HL-60 (cell line): ENCODE data around the gene CLN6.

ENCODE experiments used
- GABPA ChIP-seq: IDR thresholded peaks from 2 replicates; pipeline ENCODE4 v1.6.1; 2012; ENCODE audit warnings: low read depth
- POLR2AphosphoS5 ChIP-seq: IDR thresholded peaks from 2 replicates; pipeline ENCODE4 v1.6.1; 2012; ENCODE audit warnings: low read depth
- SPI1 ChIP-seq: IDR thresholded peaks from 2 replicates; pipeline ENCODE4 v1.6.1; 2012; ENCODE audit warnings: low read depth, mild to moderate bottlenecking, borderline replicate concordance
- TF ChIP-seq, protein P1 (sequence below): IDR thresholded peaks from one replicate; pipeline ENCODE4 v1.5.1; 2011; ENCODE audit warnings: low read length, control low read depth, inconsistent platforms; ENCODE audit not compliant: insufficient read depth
- TF ChIP-seq, protein P2 (sequence below): IDR thresholded peaks from 2 replicates; pipeline ENCODE4 v1.6.1; 2012; ENCODE audit warnings: low read depth; ENCODE audit not compliant: insufficient replicate concordance

DNA sequence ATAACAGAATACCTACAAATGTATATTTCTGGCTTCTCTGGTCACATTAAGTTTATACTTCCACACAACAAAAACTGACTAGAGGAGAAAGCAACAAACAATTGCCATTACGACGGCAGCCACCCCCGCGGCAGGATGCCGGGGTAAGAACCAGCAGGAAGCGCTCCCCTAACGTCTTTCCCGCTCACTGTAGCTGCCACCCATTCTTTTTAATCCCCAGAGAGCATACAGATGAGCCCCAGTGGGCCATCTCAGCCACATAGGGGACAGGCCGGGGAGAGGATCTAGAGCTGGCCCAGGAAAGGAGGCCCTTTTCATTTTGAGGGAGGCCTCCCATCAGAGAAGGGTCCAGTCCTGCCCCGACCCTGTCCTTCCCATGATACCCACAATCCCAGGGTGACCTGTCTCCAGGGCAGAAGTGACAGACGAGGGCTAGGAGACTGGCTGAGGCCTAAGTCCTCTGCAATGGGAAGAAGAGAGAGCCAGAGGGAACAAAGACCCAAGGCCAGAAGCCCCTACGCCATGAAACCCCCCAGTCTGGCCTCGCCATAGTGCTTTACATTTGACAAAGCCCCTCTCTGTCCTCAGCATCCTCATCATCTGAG lies 20.8 kb downstream of the CLN6 start:
- TF ChIP-seq POLR2AphosphoS5 (no peak), GABPA (no peak), SPI1 (no peak)
- TF ChIP-seq, protein P1, sequence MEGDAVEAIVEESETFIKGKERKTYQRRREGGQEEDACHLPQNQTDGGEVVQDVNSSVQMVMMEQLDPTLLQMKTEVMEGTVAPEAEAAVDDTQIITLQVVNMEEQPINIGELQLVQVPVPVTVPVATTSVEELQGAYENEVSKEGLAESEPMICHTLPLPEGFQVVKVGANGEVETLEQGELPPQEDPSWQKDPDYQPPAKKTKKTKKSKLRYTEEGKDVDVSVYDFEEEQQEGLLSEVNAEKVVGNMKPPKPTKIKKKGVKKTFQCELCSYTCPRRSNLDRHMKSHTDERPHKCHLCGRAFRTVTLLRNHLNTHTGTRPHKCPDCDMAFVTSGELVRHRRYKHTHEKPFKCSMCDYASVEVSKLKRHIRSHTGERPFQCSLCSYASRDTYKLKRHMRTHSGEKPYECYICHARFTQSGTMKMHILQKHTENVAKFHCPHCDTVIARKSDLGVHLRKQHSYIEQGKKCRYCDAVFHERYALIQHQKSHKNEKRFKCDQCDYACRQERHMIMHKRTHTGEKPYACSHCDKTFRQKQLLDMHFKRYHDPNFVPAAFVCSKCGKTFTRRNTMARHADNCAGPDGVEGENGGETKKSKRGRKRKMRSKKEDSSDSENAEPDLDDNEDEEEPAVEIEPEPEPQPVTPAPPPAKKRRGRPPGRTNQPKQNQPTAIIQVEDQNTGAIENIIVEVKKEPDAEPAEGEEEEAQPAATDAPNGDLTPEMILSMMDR, result no peak
- TF ChIP-seq, protein P2, sequence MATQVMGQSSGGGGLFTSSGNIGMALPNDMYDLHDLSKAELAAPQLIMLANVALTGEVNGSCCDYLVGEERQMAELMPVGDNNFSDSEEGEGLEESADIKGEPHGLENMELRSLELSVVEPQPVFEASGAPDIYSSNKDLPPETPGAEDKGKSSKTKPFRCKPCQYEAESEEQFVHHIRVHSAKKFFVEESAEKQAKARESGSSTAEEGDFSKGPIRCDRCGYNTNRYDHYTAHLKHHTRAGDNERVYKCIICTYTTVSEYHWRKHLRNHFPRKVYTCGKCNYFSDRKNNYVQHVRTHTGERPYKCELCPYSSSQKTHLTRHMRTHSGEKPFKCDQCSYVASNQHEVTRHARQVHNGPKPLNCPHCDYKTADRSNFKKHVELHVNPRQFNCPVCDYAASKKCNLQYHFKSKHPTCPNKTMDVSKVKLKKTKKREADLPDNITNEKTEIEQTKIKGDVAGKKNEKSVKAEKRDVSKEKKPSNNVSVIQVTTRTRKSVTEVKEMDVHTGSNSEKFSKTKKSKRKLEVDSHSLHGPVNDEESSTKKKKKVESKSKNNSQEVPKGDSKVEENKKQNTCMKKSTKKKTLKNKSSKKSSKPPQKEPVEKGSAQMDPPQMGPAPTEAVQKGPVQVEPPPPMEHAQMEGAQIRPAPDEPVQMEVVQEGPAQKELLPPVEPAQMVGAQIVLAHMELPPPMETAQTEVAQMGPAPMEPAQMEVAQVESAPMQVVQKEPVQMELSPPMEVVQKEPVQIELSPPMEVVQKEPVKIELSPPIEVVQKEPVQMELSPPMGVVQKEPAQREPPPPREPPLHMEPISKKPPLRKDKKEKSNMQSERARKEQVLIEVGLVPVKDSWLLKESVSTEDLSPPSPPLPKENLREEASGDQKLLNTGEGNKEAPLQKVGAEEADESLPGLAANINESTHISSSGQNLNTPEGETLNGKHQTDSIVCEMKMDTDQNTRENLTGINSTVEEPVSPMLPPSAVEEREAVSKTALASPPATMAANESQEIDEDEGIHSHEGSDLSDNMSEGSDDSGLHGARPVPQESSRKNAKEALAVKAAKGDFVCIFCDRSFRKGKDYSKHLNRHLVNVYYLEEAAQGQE, result no peak
